Adrenal gland (tissue), 12 donors: ENCODE results near the gene FLG. TPM values are rescaled to one million over a fixed set of nuclear protein-coding genes. Genes with fewer than 3 reads are reported as not detected.

ENCODE experiments used
- DNase-seq, 7 donors: peaks; one replicate each; pipeline ENCODE4 v3.0.0-alpha.2; 2019 to 2020
- H3K27ac ChIP-seq, 5 donors: fragments of 200-600 bp; sonication (generic) in 4 of 5; 1 replicate in 3 of 5; 2 replicates in 2 of 5; pipeline versions ENCODE4 v1.5.1 to v1.8.0; 2016 to 2020; ENCODE audit warnings: mild to moderate bottlenecking in 1 of 5
- H3K27me3 ChIP-seq: fragments of 200-600 bp; 2 replicates; pipeline ENCODE4 v1.8.0; 2021
- H3K36me3 ChIP-seq, 2 donors: fragments of 200-600 bp; replicated peaks in 1 of 2; 1 replicate in 1 of 2; 2 replicates in 1 of 2; pipeline versions ENCODE4 v1.5.1 to v1.8.0; 2018 to 2022
- H3K4me1 ChIP-seq, 2 donors: fragments of 200-600 bp; replicated peaks in 1 of 2; 1 replicate in 1 of 2; 2 replicates in 1 of 2; pipeline versions ENCODE4 v1.5.1 to v1.8.0; 2018 to 2021
- H3K4me3 ChIP-seq, 4 donors: fragments of 200-600 bp; sonication (generic) in 3 of 4; one replicate each; pipeline ENCODE4 v1.5.1; 2016 to 2018
- H3K9me3 ChIP-seq, 3 donors: fragments of 200-600 bp; sonication (generic) in 1 of 3; replicated peaks in 1 of 3; 1 replicate in 2 of 3; 2 replicates in 1 of 3; pipeline versions ENCODE4 v1.5.1 to v1.8.0; 2016 to 2021
- POLR2A ChIP-seq, 2 donors: fragments of 450-650 bp; IDR thresholded peaks; one replicate each; pipeline ENCODE4 v1.6.1; 2017; ENCODE audit warnings: antibody characterized with exemption in 2 of 2, mild to moderate bottlenecking in 2 of 2, moderate library complexity in 1 of 2
- WGBS, 4 donors: extraction: QIAGEN DNeasy Blood & Tissue Kit in 2 of 4; methylation state at CpG; one replicate each; pipeline versions ENCODE4 v1.1.5 to v1.1.7; 2013 to 2017; 5-methylcytosine and 5-hydroxymethylcytosine counted together
- intact Hi-C, 2 donors: fragments of 100-400 bp; cut with DNase I; formaldehyde crosslinking; loops; one replicate each; pipeline versions ENCODE4 v1.14.1 to v1.15.0; 2022 to 2023
- polyA plus RNA-seq, 3 donors: library from polyadenylated mRNA; stranded (reverse); fragments of 200-250 nt in 2 of 3; fragments of 350-450 nt in 1 of 3; fragmentation: Illumina TruSeq in 1 of 3; extraction: RNeasy Lipid Tissue Mini Kit (QIAGEN cat#74804) in 1 of 3; gene quantifications; one replicate each; pipeline ENCODE4 v1.2.3, GENCODE V29; 2013 to 2014
- total RNA-seq, 9 donors: library from RNA; depleted of rRNA in 4 of 9; stranded (reverse); fragments of >200 nt in 4 of 9; fragments of 120-200 nt in 1 of 9; fragmentation: NEBNext Ultra II Directional in 1 of 9; extraction: Animal tissue kit (Norgen Biotek cat#: 25700) in 1 of 9; gene quantifications; one replicate each; pipeline versions ENCODE4 v1.1.0 to v1.2.4, GENCODE V29; 2013 to 2023
- TF ChIP-seq, protein P1 (sequence below), 6 experiments: fragments of 450-650 bp in 4 of 6; fragments of 200-600 bp in 2 of 6; sonication (generic) in 1 of 6; IDR thresholded peaks; 1 replicate in 5 of 6; 2 replicates in 1 of 6; pipeline versions ENCODE4 v1.5.1 to v1.8.0; 2016 to 2021; ENCODE audit warnings: antibody characterized with exemption in 6 of 6, mild to moderate bottlenecking in 2 of 6, moderate library complexity in 1 of 6
- donor health status: healthy with polysubstance abuse.
- donor health status: Bipolar disorder and iron deficiency.
- donor health status: DM: yes; HTN: yes; CAD: no.
- donor health status: DM: no; HTN: no; CAD: no.
- donor health status: DM: no; HTN: no; CAD: no.
- donor health status: DM: yes; HTN: yes; CAD: no.

Gene FLG
- total and polyA plus RNA-seq, 12 donors: not detected

DNA sequence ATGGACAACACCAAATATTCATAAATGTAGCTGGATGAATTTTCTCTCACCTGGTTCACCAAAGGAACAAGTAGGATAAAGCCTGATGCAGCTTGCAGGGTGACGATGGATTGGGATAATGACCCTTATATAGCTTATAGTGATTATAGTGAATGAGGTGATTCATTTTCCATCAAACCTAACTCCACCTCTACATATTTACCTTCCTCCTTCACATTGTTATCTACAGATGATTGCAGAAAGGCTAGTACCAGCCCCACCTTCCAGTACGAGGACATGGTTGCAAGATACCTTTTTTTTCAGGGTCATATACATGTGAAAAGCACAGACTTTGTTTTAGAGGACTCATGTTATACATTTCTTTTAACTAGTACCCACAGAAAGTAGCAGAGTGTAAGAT lies 34.9 kb upstream of the FLG start, which contains the start of gene FLG2:
Gene FLG2 (minus strand): TSS at position 101 of the 400 bp plus-strand sequence. CDS start 1,122 bp downstream, outside the sequence.
- TF ChIP-seq POLR2A (IDR thresholded peaks at IDR 0.05): no peak
- TF ChIP-seq, protein P1, sequence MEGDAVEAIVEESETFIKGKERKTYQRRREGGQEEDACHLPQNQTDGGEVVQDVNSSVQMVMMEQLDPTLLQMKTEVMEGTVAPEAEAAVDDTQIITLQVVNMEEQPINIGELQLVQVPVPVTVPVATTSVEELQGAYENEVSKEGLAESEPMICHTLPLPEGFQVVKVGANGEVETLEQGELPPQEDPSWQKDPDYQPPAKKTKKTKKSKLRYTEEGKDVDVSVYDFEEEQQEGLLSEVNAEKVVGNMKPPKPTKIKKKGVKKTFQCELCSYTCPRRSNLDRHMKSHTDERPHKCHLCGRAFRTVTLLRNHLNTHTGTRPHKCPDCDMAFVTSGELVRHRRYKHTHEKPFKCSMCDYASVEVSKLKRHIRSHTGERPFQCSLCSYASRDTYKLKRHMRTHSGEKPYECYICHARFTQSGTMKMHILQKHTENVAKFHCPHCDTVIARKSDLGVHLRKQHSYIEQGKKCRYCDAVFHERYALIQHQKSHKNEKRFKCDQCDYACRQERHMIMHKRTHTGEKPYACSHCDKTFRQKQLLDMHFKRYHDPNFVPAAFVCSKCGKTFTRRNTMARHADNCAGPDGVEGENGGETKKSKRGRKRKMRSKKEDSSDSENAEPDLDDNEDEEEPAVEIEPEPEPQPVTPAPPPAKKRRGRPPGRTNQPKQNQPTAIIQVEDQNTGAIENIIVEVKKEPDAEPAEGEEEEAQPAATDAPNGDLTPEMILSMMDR (IDR thresholded peaks at IDR 0.05): no peak
- H3K9me3 ChIP-seq: no peaks in the 10 kb centered on the region
- no peak for DNase-seq
- H3K27ac ChIP-seq: no peak within 1 kb of the TSS
- no peaks in the 10 kb centered on the region for H3K36me3 ChIP-seq
- WGBS, 4 donors: 60 to 82% (median 80%) methylated on average over 2 of the region's 2 CpGs
- intact Hi-C loops: no loop called here
- H3K27me3 ChIP-seq: no peaks in the 10 kb centered on the region
- no peaks in the 10 kb centered on the region for H3K4me1 ChIP-seq
- H3K4me3 ChIP-seq: no peak within 1 kb of the TSS

DNA sequence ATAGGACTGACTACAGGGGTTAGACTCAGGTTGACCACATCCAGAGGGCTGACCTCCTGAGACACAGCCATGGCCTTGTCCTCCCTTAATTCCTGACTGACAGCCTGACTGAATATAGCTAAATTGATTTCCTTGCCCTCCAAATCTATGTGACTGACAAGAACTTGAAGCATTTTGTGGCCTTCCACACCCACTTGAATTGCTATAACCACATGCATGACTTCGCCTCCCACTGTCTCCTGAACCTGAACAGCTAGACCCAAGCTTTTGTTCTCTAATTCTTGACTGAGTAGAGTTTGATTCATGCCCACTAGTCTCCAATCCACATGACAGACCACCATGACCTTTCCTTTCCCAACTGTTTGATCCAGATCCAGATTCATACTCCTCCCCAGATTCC lies 31.7 kb upstream of the FLG start:
- no peaks in the 10 kb centered on the region for H3K9me3 ChIP-seq
- intact Hi-C loops: no loop called here

DNA sequence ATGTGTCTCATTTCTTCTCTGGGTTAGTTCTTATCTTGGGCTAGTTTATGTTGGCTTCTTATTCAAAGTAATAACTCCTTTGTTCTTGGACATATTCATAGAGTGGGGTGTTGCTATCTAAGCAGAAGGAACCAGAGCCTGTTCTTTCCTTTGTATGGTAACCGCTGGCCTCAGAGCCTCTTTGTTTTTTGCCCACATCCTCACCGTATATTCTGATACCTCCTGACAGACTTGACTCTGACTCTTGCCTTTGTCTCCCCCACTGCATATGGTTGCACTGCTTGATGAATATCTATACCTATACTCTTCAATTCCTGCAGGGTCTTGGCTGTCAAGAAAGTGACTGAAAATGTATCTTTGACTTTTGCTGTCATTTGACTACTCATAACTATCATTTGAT lies 24.6 kb upstream of the FLG start:
- TF ChIP-seq, protein P1 (IDR thresholded peaks at IDR 0.05): no peak
- TF ChIP-seq POLR2A (IDR thresholded peaks at IDR 0.05): no peak
- H3K27ac ChIP-seq: no peak overlapping the region
- DNase-seq: no peak
- no peaks in the 10 kb centered on the region for H3K27me3 ChIP-seq
- 92% methylated on average over 2 of the region's 2 CpGs for WGBS, 4 donors
- intact Hi-C loops: loop anchor here in 1 of 2 donors (10.0 kb wide), 1 partner anchor 155 kb away; no protein-coding TSS in a partner anchor
- no peaks in the 10 kb centered on the region for H3K4me1 ChIP-seq
- no peaks in the 10 kb centered on the region for H3K9me3 ChIP-seq
- H3K4me3 ChIP-seq: no peak overlapping the region
- no peaks in the 10 kb centered on the region for H3K36me3 ChIP-seq

More for the DNA sequence above, 31.7 kb upstream of the FLG start:
- no peak overlapping the region for H3K4me3 ChIP-seq
- H3K27me3 ChIP-seq: no peaks in the 10 kb centered on the region
- no peak for DNase-seq
- no peaks in the 10 kb centered on the region for H3K4me1 ChIP-seq
- H3K36me3 ChIP-seq: no peaks in the 10 kb centered on the region
- TF ChIP-seq, protein P1 (IDR thresholded peaks at IDR 0.05): no peak
- TF ChIP-seq POLR2A (IDR thresholded peaks at IDR 0.05): no peak
- 50 to 95% (median 72%) methylated on average over 1 of the region's 1 CpG for WGBS, 4 donors
- no peak overlapping the region for H3K27ac ChIP-seq

DNA sequence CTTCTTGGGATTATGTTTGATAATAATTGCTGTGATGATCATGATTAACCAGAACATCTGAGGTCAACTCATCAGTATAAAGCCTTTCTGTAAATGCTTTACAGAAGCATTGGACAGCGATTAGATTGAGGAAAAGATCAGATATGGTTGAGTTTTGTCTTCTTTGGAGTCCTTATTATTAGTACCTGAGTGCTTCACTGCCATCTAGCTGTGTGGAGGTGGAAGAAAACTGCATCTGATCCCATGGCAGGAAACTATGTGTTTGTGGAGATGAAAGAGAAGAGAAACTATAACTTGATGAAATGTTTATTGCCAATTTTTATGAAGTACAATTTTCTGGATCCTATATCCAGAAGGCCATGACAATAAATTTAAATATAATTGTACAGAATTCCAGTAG lies 23.4 kb upstream of the FLG start:
- H3K36me3 ChIP-seq: no peaks in the 10 kb centered on the region
- no peak overlapping the region for H3K27ac ChIP-seq
- no peaks in the 10 kb centered on the region for H3K9me3 ChIP-seq
- no peaks in the 10 kb centered on the region for H3K4me1 ChIP-seq
- DNase-seq: no peak
- no peak overlapping the region for H3K4me3 ChIP-seq
- intact Hi-C loops: loop anchor here in 1 of 2 donors (10.0 kb wide), 1 partner anchor 154 kb away; no protein-coding TSS in a partner anchor
- 33 to 54% (median 41%) methylated on average over 1 of the region's 1 CpG for WGBS, 4 donors
- no peak for TF ChIP-seq POLR2A (IDR thresholded peaks at IDR 0.05)
- TF ChIP-seq, protein P1 (IDR thresholded peaks at IDR 0.05): no peak
- H3K27me3 ChIP-seq: no peaks in the 10 kb centered on the region
